ENCODE measurements around the gene NCOR1.

GRCh38 chr17:16019347-16019746 is 196.0 kb downstream of the NCOR1 start:
- TF ChIP-seq ZNF879 (CRISPR knock-in tag; IDR thresholded peaks at IDR 0.05) (no peak), NCOA1 (CRISPR knock-in tag; IDR thresholded peaks at IDR 0.05) (no peak), PCBP1 (IDR thresholded peaks at IDR 0.05; ENCODE audit: borderline replicate concordance, low read depth, low read length) (no peak), CTCF (CRISPR knock-in tag; IDR thresholded peaks at IDR 0.05) (no peak), ZNF614 (CRISPR knock-in tag; IDR thresholded peaks at IDR 0.05; ENCODE audit: borderline replicate concordance) (no peak), FOXA3 (CRISPR knock-in tag; IDR thresholded peaks at IDR 0.05) (no peak), ELF1 (CRISPR knock-in tag; IDR thresholded peaks at IDR 0.05) (no peak), TRAFD1 (CRISPR knock-in tag; IDR thresholded peaks at IDR 0.05; ENCODE audit: borderline replicate concordance) (no peak)
